T-helper 2 cell treated with Interferon-gamma antibody and Interleukin-4, amounts not matched to agents 100 ng/mL and 5 ng/mL, for 36 hours (primary cell): ENCODE data around the gene ZNF236. TPM values are rescaled to one million over a fixed set of nuclear protein-coding genes. Genes with fewer than 3 reads are reported as not detected.
"Not testable (repeated sequence)": the region's sequence is repeated elsewhere in the genome, so short reads cannot be mapped to it uniquely, and the experiment has no call there.

ENCODE experiments used
- intact Hi-C: fragments of 100-400 bp; cut with micrococcal nuclease; formaldehyde crosslinking; loops from one replicate; pipeline ENCODE4 v1.15.1; 2023
- total RNA-seq: library from RNA; stranded (reverse); gene quantifications from 2 replicates; pipeline ENCODE4 v1.2.3, GENCODE V29; 2022

The ZNF236 gene
- total RNA-seq, 1 donor from 2014 or later: 23.2 TPM

- intact Hi-C loops: loop anchor here (2.0 kb wide), 2 partner anchors 101 to 649 kb away; no protein-coding TSS in a partner anchor
Measured at GRCh38 chr18:77001979-77002378, 179.6 kb downstream of the ZNF236 start.

- intact Hi-C loops: no loop called here
Measured at GRCh38 chr18:77002496-77002895, 180.1 kb downstream of the ZNF236 start.

GRCh38 chr18:77003316-77003715 lies 181.0 kb downstream of the ZNF236 start:
- intact Hi-C loops: no loop called here

- intact Hi-C loops: no loop called here
Measured at GRCh38 chr18:77004555-77005380, 182.4 kb downstream of the ZNF236 start.

GRCh38 chr18:77005651-77006195 lies 183.4 kb downstream of the ZNF236 start:
- intact Hi-C loops: no loop called here

- intact Hi-C loops: no loop called here
Measured at GRCh38 chr18:77006305-77007175, 184.2 kb downstream of the ZNF236 start.

- intact Hi-C loops: no loop called here
Measured at GRCh38 chr18:77007251-77007650, 184.9 kb downstream of the ZNF236 start.

GRCh38 chr18:77008006-77008405 lies 185.6 kb downstream of the ZNF236 start:
- intact Hi-C loops: no loop called here

- intact Hi-C loops: no loop called here
Measured at GRCh38 chr18:77008576-77009315, 186.4 kb downstream of the ZNF236 start.

GRCh38 chr18:77009675-77010074 lies 187.3 kb downstream of the ZNF236 start:
- intact Hi-C loops: no loop called here

GRCh38 chr18:77012120-77012519 lies 189.8 kb downstream of the ZNF236 start:
- intact Hi-C loops: no loop called here

GRCh38 chr18:77012806-77013541 lies 190.6 kb downstream of the ZNF236 start:
- intact Hi-C loops: no loop called here

- intact Hi-C loops: no loop called here
Measured at GRCh38 chr18:77013811-77014521, 191.6 kb downstream of the ZNF236 start.

GRCh38 chr18:77014538-77014937 lies 192.2 kb downstream of the ZNF236 start:
- intact Hi-C loops: no loop called here

GRCh38 chr18:77015169-77015568 lies 192.8 kb downstream of the ZNF236 start:
- intact Hi-C loops: no loop called here

GRCh38 chr18:77015771-77016710 lies 193.7 kb downstream of the ZNF236 start:
- intact Hi-C loops: no loop called here

GRCh38 chr18:77016936-77017335 lies 194.6 kb downstream of the ZNF236 start:
- intact Hi-C loops: no loop called here

GRCh38 chr18:77017355-77017754 lies 195.0 kb downstream of the ZNF236 start:
- intact Hi-C loops: no loop called here

GRCh38 chr18:77018650-77019049 lies 196.3 kb downstream of the ZNF236 start:
- intact Hi-C loops: not testable (repeated sequence)
